DMS53 treated with DMSO at 0.1 percent for 48 hours (cell line): ENCODE data around the gene A3GALT2.
"Not testable (repeated sequence)": the region's sequence is repeated elsewhere in the genome, so short reads cannot be mapped to it uniquely, and the experiment has no call there.

Experiments
- DNase-seq: peaks from one replicate; lab custom pipeline; 2025; ENCODE audit not compliant: unreplicated experiment; lab: John Stamatoyannopoulos, UW

The A3GALT2 gene

DNA sequence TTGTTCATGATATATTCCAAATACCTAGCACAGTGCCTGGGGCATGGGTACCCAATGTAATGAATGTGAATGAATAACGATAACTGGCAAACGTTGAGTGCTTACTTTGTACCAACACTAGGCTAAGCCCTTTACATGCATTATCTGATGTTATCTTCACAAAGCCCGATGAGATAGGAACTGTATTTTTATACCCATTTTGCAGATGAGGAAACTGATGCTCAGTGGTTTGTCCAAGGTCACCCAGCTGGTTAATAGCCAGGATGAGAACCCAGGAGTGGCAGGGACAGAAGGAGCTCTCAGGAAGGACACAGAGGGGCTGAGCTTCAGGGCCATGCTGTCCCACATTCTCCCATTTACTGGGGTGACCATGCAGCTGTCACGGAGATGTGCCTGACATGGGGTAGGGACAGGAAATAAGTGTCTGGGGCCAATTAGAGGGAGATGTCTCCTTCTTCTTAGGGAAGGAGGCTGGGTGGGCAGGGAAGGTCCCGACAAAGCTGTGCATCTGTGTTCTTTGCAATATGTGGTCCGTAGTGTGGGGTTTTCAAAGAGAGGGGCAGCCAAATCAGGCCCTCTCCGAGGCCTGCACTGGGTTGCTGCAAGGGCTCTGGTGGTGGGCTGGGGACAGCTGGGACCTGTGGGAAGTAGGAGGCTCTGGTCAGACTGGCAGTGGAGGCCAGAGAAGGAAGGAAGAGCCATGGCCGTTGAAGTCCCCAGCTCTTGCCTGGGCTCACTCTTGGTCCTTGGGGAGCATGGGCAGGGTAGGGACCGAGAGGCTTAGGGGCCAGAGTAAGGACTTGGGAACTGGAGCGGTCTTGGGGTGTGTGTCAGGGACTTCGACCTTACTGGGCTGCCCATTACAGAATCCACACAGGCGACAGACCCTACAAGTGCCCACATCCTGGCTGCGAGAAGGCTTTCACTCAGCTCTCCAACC, 26.6 kb downstream of the A3GALT2 start:
- no peak for DNase-seq

- DNase-seq, result no peak
Measured at GRCh38 chr1:33292726-33293340, 28.1 kb downstream of the A3GALT2 start.

- not testable (repeated sequence) for DNase-seq
Measured at GRCh38 chr1:33290615-33291014, 30.3 kb downstream of the A3GALT2 start.

GRCh38 chr1:33289858-33290154, 31.1 kb downstream of the A3GALT2 start:
- no peak for DNase-seq

DNA sequence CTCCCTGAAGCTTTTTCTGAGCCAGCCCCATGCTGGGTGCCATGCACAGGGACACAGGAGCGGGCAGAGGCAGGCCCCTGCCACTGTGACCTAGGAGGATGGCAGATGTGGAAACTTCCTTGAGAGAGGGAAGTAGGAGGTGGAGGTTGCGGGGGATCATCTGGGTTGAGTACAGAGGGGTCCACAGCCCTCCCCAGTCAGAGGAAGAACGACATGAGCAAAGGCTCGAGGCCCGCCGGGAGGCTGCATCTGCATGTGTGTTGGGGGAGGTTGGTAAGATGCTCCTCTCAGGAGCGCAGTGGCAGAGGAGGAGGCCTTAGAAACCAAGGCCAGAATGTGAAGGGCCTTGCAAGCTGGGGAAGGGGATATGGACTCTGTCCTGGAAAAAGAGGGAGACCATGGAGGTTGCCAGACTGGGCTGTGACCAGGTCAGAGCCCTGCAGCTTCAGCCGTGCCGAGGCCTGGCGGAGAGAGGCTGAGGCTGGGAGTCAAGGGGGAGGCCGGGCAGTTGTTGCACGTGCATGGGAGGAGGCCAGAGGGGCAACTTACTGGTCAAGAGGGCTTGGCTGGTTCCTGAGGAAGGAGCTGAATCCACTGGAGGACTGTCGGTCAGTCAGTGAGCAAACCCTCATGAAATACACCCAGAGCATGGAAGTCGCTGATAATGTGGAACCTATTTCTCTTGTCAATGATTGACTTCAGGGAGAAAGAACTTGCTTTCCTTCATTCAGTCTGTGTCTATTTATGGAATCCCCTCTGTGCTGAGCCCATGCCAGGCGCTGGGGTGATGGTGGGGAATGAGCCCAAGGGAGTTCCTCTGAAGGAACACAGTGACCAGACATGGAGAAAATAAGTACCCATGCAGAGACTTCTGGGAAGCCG, 31.7 kb downstream of the A3GALT2 start:
- no peak for DNase-seq

DNA sequence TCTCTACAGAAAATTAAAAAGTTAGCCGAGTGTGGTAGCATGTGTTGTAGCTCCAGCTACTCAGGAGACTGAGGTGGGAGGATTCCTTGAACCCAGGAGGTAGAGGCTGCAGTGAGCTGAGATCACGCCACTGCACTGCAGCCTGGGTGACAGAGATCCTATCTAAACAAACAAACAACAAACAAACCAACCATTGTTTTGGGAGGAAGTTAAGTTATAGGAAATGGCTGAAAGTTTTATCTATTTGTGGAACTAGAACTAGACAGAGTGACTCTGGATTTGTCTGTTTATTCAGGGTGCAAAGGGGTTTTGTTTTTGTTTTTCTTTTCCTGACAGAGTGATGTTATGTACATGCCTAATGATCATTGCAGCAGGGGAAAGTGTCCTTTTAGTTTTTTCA, 33.6 kb downstream of the A3GALT2 start:
- DNase-seq, result no peak

DNA sequence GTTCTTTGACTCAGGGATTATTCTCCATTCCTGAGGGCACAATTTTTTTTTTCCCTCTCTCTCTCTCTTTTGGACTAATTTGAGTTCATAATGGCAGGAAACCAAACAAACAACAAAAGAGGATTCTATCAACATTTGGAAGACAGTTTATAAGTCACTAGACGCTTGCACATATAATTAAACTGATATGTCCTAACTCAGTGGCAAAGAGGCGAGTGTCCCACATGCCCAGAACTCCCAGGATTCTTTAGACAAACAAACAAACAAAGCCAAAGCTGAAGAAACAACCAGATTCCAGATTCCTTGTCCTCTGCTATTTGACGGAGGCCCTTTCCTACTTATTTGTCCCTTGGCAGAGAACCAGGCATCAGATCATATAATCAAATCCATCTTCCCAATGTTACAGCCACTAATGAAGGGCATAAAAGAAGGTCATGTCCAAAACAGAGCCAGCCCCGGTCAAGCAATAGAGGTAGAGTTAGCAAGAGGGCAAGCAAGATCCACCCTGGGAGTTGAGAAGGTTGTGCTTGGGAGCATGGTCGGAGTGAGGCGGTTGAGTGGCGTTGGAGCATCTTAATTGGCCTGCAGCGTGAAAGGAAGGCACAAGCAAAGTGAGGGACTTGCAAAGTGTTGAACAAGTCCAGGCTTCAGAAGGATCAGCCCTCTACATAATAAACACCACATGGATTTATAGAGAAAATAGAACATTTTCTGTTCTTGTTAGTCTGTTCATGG, 34.3 kb downstream of the A3GALT2 start:
- no peak for DNase-seq

DNA sequence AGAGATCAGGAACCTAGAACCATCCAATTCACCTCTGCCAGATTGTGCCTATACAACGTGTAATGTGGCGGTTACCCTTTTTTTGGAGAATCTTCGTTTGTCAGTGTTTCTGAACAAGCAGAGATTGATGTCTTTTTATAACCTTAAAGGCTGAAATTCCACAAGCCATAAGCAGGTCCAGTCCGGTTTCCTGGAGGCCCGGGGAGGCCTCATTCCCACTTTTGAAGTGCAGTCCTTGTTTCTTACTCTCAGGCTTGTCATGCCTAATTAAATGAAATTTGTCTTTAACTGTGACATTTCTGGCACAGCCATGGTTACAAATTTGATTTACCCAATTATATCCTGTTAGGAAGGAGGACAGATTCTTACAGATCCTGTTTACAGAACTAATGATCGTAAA, 36.8 kb downstream of the A3GALT2 start:
- no peak for DNase-seq

DNA sequence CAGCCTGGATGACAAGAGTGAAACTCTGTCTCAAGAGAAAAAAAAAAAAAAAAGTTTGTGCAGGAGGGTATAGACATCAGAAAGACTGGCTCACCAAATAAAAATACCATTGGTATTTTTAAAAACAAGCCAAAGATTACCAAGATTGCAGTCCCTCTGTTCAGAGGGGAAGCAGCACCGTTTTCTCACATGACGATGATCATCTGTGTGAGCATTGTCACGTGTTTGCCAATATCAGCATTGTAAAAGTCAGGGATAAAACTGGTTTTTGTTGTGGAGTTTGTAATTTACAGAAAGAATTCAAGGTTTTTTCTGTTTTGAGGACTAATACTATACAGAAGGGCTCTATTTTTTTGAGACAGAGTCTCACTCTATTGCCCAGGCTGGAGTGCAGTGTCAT, 38.1 kb downstream of the A3GALT2 start:
- DNase-seq, result no peak

DNA sequence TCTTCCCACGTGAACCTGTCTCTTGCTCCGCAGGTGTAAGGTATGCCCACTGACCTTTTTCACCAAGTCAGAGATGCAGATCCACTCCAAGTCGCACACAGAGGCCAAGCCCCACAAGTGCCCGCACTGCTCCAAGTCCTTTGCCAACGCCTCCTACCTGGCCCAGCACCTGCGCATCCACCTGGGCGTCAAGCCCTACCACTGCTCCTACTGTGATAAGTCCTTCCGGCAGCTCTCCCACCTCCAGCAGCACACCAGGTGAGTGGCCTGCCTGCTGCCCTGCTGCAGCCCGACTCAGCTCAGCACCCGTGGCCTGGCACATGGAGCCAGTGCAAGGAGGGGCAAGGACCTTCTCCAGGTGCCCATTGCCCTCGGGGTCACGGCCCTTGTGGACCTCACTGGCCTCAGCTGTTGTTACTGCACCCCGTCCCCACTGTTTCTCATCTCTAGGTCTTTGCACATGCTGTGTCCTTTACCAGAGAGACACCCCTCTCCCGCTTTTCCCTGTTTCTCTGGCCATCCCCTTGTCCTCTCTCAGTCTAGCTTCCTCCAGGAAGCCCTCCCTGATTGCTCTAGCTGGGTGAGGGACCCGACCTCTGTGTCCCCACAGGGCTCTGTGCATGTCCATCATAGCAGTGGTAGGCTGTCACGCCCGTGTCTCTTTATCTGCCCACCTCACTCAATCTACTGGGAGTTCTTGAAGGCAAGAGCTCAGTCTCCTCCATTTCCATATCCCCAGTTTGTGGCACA, 39.2 kb downstream of the A3GALT2 start:
- no peak for DNase-seq

- no peak for DNase-seq
Measured at GRCh38 chr1:33280091-33280661, 40.7 kb downstream of the A3GALT2 start.

- no peak for DNase-seq
Measured at GRCh38 chr1:33277488-33278084, 43.3 kb downstream of the A3GALT2 start.

GRCh38 chr1:33276573-33277298, 44.2 kb downstream of the A3GALT2 start:
- no peak for DNase-seq

DNA sequence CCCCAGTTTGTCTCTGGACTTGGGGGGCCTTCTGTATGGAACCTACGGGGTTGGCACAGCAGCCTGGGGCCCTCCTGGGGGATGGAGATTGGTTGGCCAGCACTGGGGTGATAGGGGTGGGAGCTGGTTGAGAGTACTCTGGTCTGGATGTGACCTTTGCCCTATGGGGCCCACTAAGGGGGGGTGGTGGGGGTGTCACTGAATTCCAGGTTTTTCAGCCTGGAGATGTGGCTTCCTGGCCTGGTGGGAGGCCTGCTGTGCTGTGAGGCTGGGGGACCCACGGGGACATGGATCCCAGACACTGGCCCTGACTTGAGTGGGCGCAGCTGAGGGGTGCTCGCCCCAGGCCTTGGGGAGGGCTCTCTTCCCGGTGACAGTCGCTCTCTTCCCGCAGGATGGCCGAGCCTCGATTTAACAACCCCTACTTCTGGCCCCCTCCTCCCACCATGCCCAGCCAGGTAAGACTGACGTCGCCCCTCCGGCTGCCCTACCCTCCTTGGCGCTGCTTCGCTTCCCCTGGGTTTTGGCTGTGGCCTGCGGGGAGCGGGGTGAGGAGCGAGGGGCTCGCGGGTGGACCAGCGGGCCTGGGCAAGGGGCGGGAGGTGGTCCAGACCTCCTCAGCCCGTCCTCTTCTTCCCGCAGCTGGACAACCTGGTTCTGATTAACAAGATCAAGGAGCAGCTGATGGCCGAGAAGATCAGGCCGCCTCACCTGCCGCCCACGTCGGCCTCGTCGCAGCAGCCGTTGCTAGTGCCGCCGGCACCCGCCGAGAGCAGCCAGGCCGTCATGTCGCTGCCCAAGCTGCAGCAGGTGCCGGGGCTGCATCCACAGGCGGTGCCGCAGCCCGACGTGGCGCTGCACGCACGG, 45.0 kb downstream of the A3GALT2 start:
- no peak for DNase-seq

GRCh38 chr1:33275195-33275594, 45.7 kb downstream of the A3GALT2 start:
- no peak for DNase-seq

GRCh38 chr1:33274446-33274845, 46.5 kb downstream of the A3GALT2 start:
- no peak for DNase-seq

- DNase-seq, result no peak
Measured at GRCh38 chr1:33273961-33274371, 46.9 kb downstream of the A3GALT2 start.

DNA sequence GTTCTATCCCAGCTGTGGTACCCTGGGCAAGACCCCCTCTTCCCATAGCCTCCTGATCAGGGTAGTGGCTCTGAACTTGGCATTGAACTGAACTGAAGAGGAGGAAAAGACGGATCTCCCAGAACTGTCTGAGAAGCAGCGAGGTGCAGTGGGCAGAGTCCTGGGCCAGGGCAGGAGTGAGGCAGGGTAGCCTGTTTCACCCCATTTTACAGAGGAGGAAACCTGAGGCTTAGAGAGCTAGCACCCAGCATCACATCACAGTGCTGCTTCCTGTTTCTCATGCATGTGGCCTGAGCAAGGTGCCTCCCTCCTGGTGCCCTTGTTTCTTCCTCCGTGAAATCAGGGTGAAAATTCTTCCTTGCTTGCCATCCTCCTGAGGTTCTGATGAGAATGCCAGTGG, 47.5 kb downstream of the A3GALT2 start:
- DNase-seq, result no peak
